ENCODE results near the gene E2F4.

The E2F4 gene

DNA sequence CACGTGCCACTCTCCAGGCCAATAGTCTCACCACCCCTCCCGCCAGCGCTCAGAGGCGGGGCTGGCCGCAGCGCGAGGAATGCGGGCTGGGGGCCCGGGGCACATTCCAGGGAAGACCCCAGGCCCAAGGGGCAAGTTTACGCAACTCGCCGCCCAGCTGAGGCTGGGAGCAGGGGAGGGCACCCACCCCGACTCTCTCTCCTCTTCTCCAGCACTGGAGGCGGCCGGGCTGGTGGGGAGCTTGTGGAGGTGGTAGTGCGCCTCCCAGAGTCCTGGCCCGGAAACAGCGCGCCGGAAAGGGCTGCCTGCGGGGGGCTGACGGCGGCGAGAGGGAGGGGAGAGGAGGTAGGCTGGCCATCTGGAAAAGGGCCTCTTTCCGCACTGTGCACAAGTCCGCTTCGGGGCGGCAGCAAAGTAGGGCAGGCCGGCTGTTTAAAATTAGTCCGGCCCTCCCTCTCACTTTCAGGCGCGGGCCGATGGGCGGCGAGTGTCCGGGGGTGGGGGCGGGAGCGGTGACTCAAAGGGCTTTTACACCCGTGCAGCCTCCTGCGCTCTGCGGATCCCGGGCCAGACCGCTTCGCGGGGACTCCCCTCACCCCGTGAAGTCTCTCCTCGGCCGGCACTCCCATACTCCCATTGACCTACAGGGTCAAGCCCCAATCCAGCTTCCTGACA is 54.3 kb downstream of the E2F4 start:
- ATAC-seq: peak; percentile 69
- TF ChIP-seq, protein P1, sequence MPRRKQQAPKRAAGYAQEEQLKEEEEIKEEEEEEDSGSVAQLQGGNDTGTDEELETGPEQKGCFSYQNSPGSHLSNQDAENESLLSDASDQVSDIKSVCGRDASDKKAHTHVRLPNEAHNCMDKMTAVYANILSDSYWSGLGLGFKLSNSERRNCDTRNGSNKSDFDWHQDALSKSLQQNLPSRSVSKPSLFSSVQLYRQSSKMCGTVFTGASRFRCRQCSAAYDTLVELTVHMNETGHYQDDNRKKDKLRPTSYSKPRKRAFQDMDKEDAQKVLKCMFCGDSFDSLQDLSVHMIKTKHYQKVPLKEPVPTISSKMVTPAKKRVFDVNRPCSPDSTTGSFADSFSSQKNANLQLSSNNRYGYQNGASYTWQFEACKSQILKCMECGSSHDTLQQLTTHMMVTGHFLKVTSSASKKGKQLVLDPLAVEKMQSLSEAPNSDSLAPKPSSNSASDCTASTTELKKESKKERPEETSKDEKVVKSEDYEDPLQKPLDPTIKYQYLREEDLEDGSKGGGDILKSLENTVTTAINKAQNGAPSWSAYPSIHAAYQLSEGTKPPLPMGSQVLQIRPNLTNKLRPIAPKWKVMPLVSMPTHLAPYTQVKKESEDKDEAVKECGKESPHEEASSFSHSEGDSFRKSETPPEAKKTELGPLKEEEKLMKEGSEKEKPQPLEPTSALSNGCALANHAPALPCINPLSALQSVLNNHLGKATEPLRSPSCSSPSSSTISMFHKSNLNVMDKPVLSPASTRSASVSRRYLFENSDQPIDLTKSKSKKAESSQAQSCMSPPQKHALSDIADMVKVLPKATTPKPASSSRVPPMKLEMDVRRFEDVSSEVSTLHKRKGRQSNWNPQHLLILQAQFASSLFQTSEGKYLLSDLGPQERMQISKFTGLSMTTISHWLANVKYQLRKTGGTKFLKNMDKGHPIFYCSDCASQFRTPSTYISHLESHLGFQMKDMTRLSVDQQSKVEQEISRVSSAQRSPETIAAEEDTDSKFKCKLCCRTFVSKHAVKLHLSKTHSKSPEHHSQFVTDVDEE (CRISPR knock-in tag; IDR thresholded peaks at IDR 0.05): no peak
- TF ChIP-seq TCF4 (CRISPR knock-in tag; IDR thresholded peaks at IDR 0.05; ENCODE audit: borderline replicate concordance): peak; percentile 36; the same call in 1 of the 2 replicates
- TF ChIP-seq, protein P2, sequence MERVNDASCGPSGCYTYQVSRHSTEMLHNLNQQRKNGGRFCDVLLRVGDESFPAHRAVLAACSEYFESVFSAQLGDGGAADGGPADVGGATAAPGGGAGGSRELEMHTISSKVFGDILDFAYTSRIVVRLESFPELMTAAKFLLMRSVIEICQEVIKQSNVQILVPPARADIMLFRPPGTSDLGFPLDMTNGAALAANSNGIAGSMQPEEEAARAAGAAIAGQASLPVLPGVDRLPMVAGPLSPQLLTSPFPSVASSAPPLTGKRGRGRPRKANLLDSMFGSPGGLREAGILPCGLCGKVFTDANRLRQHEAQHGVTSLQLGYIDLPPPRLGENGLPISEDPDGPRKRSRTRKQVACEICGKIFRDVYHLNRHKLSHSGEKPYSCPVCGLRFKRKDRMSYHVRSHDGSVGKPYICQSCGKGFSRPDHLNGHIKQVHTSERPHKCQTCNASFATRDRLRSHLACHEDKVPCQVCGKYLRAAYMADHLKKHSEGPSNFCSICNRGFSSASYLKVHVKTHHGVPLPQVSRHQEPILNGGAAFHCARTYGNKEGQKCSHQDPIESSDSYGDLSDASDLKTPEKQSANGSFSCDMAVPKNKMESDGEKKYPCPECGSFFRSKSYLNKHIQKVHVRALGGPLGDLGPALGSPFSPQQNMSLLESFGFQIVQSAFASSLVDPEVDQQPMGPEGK (CRISPR knock-in tag; IDR thresholded peaks at IDR 0.05; ENCODE audit: borderline replicate concordance): peak; percentile 91

DNA sequence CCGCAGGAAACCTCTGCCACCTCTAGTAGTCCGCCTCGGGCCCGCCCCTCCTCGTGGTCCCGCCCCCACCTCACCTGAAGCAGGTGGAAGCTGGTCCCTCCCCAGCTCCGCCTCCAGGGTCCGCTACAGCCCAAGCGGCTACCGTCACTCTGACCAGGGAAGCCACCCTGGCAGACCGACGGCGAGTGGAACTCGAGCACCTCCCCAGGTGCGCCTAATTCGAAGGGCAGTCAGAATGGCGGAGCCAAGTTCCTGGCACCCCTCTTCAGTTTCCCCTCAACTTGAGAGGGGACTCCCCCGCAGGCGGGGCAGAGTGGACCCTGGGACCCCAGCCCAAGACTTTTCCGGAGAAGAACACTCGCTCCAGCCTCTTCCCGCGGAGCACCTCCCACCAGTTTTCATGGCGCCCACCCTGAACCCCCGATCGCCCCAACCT is 54.8 kb downstream of the E2F4 start:
- TF ChIP-seq ZNF70 (CRISPR knock-in tag; IDR thresholded peaks at IDR 0.05) (no peak), ISL1 (CRISPR knock-in tag; IDR thresholded peaks at IDR 0.05) (no peak), CSRNP3 (CRISPR knock-in tag; IDR thresholded peaks at IDR 0.05) (no peak), OSR1 (CRISPR knock-in tag; IDR thresholded peaks at IDR 0.05) (no peak), ZC3H10 (CRISPR knock-in tag; IDR thresholded peaks at IDR 0.05) (no peak), CSDC2 (CRISPR knock-in tag; IDR thresholded peaks at IDR 0.05) (no peak), ESRRG (CRISPR knock-in tag; IDR thresholded peaks at IDR 0.05) (no peak), ZFP3 (CRISPR knock-in tag; IDR thresholded peaks at IDR 0.05) (no peak), ZNF8 (CRISPR knock-in tag; IDR thresholded peaks at IDR 0.05) (no peak), POU6F1 (CRISPR knock-in tag; IDR thresholded peaks at IDR 0.05; ENCODE audit: borderline replicate concordance, low read depth) (no peak), BACH2 (CRISPR knock-in tag; IDR thresholded peaks at IDR 0.05; ENCODE audit: borderline replicate concordance) (no peak), ZFP30 (CRISPR knock-in tag; IDR thresholded peaks at IDR 0.05) (no peak)
- TF ChIP-seq, protein P2 (CRISPR knock-in tag; IDR thresholded peaks at IDR 0.05; ENCODE audit: borderline replicate concordance): no peak
- TF ChIP-seq, protein P3, sequence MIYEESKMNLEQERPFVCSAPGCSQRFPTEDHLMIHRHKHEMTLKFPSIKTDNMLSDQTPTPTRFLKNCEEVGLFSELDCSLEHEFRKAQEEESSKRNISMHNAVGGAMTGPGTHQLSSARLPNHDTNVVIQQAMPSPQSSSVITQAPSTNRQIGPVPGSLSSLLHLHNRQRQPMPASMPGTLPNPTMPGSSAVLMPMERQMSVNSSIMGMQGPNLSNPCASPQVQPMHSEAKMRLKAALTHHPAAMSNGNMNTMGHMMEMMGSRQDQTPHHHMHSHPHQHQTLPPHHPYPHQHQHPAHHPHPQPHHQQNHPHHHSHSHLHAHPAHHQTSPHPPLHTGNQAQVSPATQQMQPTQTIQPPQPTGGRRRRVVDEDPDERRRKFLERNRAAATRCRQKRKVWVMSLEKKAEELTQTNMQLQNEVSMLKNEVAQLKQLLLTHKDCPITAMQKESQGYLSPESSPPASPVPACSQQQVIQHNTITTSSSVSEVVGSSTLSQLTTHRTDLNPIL (CRISPR knock-in tag; IDR thresholded peaks at IDR 0.05; ENCODE audit: low read depth): no peak
- ATAC-seq: peak; percentile 5

DNA sequence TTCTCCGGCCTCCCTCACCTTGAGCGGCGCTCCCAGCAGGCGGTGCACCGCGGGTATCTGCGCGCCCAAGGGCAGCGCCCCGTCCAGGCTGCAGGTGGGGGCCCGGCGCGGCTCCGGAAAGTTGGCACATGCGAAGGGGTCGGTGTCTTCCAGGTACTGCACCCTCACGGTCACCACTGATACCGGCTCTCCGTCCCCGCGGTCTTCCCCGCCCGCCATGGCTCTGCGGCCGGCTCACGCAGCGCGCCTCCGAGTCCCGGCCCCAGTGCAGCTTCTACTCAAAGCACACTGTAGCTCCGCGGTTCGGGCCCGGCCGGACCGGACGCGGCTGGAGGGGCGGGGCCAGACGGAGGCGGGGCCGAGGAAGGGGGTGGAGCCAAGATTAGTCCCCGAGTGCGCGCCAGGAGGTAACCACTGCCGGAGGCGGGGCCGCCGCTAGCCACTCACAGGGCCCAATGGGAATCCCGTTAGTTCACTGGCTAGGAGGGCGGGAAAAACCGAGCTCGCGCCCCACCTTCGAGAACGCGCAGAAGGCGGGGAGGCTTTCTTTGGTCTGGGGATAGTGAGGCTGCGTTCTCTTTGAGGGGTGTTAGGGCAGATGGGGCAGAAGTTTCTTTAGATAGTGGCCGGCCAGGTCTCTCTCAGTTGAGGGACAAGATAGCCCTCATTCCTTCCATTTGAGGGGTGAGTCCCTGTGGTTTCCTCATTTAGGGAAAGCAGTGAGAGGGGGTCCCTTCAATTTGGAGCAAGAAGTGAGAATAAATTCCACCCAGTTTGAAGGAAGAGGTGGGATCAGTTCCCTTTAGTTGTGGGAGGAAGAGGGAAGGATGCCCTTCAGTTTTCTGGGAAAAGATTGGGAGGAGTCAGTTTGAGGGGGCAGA is 55.5 kb downstream of the E2F4 start, which contains the start of gene FHOD1:
Gene FHOD1 (minus strand): TSS at position 290 of the 881 bp plus-strand sequence. CDS start 71 bp downstream, at position 219.
- peak; percentile 74 for ATAC-seq
- TF ChIP-seq BACH2 (CRISPR knock-in tag; IDR thresholded peaks at IDR 0.05; ENCODE audit: borderline replicate concordance) (no peak), TOX (CRISPR knock-in tag; IDR thresholded peaks at IDR 0.05; ENCODE audit: borderline replicate concordance) (no peak), GLIS3 (CRISPR knock-in tag; IDR thresholded peaks at IDR 0.05) (no peak), ARNTL (CRISPR knock-in tag; IDR thresholded peaks at IDR 0.05; ENCODE audit: borderline replicate concordance, low read depth) (no peak), ZFP30 (CRISPR knock-in tag; IDR thresholded peaks at IDR 0.05) (no peak), ZC3H10 (CRISPR knock-in tag; IDR thresholded peaks at IDR 0.05) (no peak)
- TF ChIP-seq, protein P2 (CRISPR knock-in tag; IDR thresholded peaks at IDR 0.05; ENCODE audit: borderline replicate concordance): no peak
- TF ChIP-seq, protein P1 (CRISPR knock-in tag; IDR thresholded peaks at IDR 0.05): no peak

Measured in SK-N-SH treated with all-trans-retinoic acid at 6 μM for 48 hours (cell line).